Type B pancreatic cell (in vitro differentiated cells): Measurements from ENCODE around the gene PIGBOS1. TPM values are rescaled to one million over a fixed set of nuclear protein-coding genes. Genes with fewer than 3 reads are reported as not detected.
"Not testable (repeated sequence)": the region's sequence is repeated elsewhere in the genome, so short reads cannot be mapped to it uniquely, and the experiment has no call there.

Experiments
- DNase-seq: peaks from one replicate; pipeline ENCODE4 v3.0.0; 2021; ENCODE audit warnings: mixed read lengths; ENCODE audit not compliant: unreplicated experiment; ENCODE audit errors: extremely low spot score
- H3K27ac Mint-ChIP-seq: 2 replicates; pipeline ENCODE4 v1.8.0; 2021; ENCODE audit warnings: mild to moderate bottlenecking, mixed read lengths
- H3K27me3 Mint-ChIP-seq: 2 replicates; pipeline ENCODE4 v1.8.0; 2021; ENCODE audit warnings: mixed read lengths
- H3K36me3 Mint-ChIP-seq: 2 replicates; pipeline ENCODE4 v1.8.0; 2021; ENCODE audit warnings: mixed read lengths
- H3K4me1 Mint-ChIP-seq: one replicate; pipeline ENCODE4 v1.8.0; 2021; ENCODE audit warnings: mixed read lengths; ENCODE audit not compliant: unreplicated experiment
- H3K4me3 Mint-ChIP-seq: 2 replicates; pipeline ENCODE4 v1.8.0; 2021; ENCODE audit warnings: mild to moderate bottlenecking, mixed read lengths
- H3K9me3 Mint-ChIP-seq: 2 replicates; pipeline ENCODE4 v1.8.0; 2021; ENCODE audit warnings: mixed read lengths
- total RNA-seq: library from RNA; stranded (reverse); gene quantifications from 2 replicates; pipeline ENCODE4 v1.2.1, GENCODE V29; 2021; ENCODE audit warnings: low replicate concordance
- TF ChIP-seq, protein P1 (sequence below): fragments of 200-600 bp; sonication (generic); conservative IDR thresholded peaks from 2 replicates; pipeline ENCODE4 v1.5.0; 2021; ENCODE audit warnings: antibody characterized with exemption, mild to moderate bottlenecking

PIGBOS1 gene
- total RNA-seq, 1 donor from 2014 or later: 11.2 TPM

DNA sequence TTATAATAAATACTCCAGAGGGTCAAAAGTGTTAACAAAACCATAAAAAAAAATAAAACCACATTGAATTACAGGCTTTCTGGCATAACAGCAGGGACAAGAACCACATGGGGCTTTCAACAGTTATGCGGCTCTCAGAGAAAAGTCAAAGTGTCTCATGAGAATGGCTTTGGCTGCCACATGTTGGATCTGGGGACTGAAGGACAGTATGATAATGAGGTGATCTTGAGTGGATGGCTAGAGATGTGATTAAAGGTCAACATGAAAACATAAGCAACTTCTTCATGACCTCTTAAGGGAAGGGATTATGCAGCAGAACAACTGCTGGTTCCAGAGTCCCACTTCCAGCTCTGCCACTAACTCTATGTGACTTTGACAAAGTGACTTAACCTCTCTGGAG is 34.5 kb downstream of the PIGBOS1 start:
- Mint-ChIP-seq H3K36me3 (peaks cover 5% of the 10 kb centered on the region), H3K27me3 (no peaks in the 10 kb centered on the region)

DNA sequence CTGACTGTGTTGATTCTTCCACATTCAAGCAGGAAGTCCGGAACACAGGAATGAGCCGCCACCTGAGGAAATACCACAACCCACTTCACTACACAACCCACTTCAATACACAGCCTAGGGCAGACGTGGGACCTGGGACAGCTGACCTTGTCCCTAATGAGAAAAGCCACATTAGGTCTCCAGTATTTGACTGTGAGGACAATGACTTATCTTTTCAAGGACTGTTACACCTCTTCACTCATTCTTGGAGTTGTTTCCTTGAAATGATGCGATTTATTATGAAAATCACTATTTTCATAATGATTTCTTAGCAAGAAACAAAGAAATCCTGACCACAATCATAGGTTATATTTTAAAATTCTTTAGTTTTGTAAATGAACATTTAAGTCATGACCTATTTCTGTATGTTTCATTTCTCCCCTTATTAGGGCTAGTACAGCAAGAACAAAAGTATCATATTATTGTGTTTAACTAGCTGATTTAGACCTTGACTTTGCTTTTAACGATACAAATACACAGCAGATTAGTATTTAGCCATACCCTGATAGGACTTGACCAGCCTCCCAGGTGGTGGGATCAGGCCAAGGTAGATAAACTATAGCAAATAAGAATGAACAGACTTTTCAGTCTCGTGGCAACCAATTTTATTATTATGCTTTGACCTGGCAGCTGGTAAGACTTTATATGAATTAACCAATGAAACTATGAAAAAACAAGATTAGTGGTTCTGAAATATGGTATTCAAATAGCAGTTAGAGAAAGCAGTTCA is 35.4 kb downstream of the PIGBOS1 start:
- Mint-ChIP-seq H3K36me3 (peaks cover 5% of the 10 kb centered on the region), H3K27me3 (no peaks in the 10 kb centered on the region), H3K27ac (no peak overlapping the region), H3K9me3 (no peaks in the 10 kb centered on the region), H3K4me3 (no peak overlapping the region), H3K4me1 (peaks cover 4% of the 10 kb centered on the region)
- DNase-seq: no peak
- TF ChIP-seq, protein P1, sequence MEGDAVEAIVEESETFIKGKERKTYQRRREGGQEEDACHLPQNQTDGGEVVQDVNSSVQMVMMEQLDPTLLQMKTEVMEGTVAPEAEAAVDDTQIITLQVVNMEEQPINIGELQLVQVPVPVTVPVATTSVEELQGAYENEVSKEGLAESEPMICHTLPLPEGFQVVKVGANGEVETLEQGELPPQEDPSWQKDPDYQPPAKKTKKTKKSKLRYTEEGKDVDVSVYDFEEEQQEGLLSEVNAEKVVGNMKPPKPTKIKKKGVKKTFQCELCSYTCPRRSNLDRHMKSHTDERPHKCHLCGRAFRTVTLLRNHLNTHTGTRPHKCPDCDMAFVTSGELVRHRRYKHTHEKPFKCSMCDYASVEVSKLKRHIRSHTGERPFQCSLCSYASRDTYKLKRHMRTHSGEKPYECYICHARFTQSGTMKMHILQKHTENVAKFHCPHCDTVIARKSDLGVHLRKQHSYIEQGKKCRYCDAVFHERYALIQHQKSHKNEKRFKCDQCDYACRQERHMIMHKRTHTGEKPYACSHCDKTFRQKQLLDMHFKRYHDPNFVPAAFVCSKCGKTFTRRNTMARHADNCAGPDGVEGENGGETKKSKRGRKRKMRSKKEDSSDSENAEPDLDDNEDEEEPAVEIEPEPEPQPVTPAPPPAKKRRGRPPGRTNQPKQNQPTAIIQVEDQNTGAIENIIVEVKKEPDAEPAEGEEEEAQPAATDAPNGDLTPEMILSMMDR: no peak

More for the DNA sequence above, 34.5 kb downstream of the PIGBOS1 start:
- no peak for DNase-seq
- peaks cover 4% of the 10 kb centered on the region for H3K4me1 Mint-ChIP-seq
- no peak overlapping the region for H3K27ac Mint-ChIP-seq
- H3K4me3 Mint-ChIP-seq: no peak overlapping the region
- TF ChIP-seq, protein P1: no peak
- no peaks in the 10 kb centered on the region for H3K9me3 Mint-ChIP-seq

DNA sequence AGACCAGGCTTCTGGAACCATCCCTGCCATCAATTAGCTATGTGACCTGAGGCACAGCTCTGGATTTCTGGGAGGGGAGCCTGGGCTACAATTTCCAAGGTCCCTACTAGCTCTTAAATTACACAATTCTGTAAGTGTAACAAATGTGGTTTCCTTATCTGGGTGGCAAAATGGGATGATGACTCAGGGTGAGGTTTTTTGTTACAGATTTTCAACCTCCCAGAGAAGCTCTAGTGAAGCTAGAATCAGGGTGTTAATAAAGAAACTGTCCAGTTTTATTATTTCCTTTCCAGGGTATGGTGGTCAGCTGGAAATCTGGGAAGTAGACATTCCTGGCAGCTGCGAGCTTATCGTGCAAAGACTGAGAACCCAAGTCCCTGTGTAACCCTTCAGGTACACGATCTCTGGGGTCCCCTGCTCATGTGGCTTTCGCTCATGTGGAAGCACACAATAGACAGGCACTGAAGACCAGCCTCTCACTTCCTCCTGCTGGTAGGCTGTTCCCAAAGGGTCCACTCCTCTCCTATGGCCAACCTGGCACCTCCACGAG is 36.6 kb downstream of the PIGBOS1 start:
- TF ChIP-seq, protein P1: no peak
- H3K4me3 Mint-ChIP-seq: no peak overlapping the region
- H3K27ac Mint-ChIP-seq: no peak overlapping the region
- peaks cover 4% of the 10 kb centered on the region for H3K4me1 Mint-ChIP-seq
- no peaks in the 10 kb centered on the region for H3K27me3 Mint-ChIP-seq
- DNase-seq: no peak
- H3K36me3 Mint-ChIP-seq: peaks cover 5% of the 10 kb centered on the region
- H3K9me3 Mint-ChIP-seq: no peaks in the 10 kb centered on the region

DNA sequence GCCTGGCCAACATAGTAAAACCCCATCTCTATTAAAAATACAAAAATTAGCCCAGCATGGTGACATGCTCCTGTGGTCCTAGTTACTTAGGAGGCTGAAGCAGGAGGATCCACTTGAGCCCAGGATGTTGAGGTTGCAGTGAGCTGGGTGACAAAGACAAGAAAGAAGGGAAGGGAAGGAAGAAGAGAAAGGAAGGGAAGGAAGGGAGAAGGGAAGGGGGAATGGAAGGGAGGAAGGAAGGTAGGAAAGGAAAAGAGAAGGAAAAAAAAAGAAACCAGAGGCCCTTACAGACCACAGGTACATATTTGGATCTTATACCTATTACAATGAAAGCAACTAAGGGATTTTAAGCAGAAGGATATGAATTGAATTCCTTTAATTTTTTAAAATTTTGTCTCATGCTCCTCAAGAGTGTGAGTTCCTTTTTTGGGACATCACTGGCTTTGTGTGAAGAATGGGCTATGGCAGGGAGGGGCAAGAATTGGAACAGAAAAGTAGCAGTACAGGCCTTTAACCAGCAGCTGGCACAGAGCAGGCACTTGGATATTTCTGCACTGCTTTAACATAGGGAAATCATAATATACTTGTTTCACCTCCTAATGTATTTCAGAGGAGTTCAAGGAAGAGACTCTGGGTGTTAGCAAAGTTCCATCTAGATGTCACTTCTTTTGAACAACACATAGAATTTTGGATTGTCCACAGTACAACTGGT is 37.2 kb downstream of the PIGBOS1 start:
- H3K4me1 Mint-ChIP-seq: peaks cover 4% of the 10 kb centered on the region
- no peak for DNase-seq

DNA sequence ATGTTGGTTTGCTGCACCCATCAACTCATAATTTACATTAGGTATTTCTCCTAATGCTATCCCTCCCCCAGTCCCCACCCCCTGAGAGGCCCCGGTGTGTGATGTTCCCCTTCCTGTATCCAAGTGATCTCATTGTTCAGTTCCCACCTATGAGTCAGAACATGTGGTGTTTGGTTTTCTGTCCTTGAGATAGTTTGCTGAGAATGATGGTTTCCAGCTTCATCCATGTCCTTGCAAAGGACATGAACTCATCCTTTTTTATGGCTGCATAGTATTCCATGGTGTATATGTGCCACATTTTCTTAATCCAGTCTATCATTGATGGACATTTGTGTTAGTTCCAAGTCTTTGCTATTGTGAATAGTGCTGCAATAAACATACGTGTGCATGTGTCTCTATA is 38.3 kb downstream of the PIGBOS1 start:
- not testable (repeated sequence) for H3K4me1 Mint-ChIP-seq, H3K4me3 Mint-ChIP-seq, H3K36me3 Mint-ChIP-seq

More for the DNA sequence above, 37.2 kb downstream of the PIGBOS1 start:
- Mint-ChIP-seq H3K9me3 (no peaks in the 10 kb centered on the region), H3K27me3 (no peaks in the 10 kb centered on the region), H3K4me3 (no peak overlapping the region), H3K36me3 (peaks cover 5% of the 10 kb centered on the region), H3K27ac (no peak overlapping the region)
- TF ChIP-seq, protein P1: no peak

More for the DNA sequence above, 38.3 kb downstream of the PIGBOS1 start:
- not testable (repeated sequence) for H3K27me3 Mint-ChIP-seq, DNase-seq, H3K9me3 Mint-ChIP-seq
- H3K27ac Mint-ChIP-seq: peak overlapping the region; percentile 48
